ENCODE data around the gene RAMP3.

DNA sequence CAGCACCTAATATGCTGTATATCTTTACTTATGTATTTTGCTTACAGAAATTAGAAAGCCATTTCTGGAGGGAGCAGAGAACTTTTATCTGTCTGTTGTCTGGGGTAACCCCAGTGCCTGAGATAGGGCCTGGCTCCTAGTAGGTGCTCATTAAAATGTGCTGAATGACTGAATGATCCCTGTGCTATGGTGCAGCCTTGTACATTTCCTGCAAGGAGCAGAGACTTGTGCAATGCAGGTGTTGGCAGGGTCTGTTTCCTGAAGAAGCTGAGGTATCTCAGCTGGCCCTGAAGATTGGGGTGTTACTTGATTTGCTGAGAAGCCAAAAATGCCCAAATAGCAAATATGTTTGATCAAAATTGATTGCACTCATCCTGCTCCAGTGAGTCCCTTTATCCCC, 65.5 kb downstream of the RAMP3 start:
- TF ChIP-seq POLR2A (IDR thresholded peaks at IDR 0.05; ENCODE audit: low read length) (no peak), GATA1 (IDR thresholded peaks at IDR 0.05; ENCODE audit: low read depth, low read length) (no peak)

Measured in erythroblast (primary cell).